HuH-7.5 (cell line): ENCODE data around the gene NAV2.
"Not testable (repeated sequence)": the region's sequence is repeated elsewhere in the genome, so short reads cannot be mapped to it uniquely, and the experiment has no call there.

Experiments used
- DNase-seq: peaks from one replicate; pipeline ENCODE4 v3.0.0; 2011; ENCODE audit warnings: low spot score

Gene NAV2

DNA sequence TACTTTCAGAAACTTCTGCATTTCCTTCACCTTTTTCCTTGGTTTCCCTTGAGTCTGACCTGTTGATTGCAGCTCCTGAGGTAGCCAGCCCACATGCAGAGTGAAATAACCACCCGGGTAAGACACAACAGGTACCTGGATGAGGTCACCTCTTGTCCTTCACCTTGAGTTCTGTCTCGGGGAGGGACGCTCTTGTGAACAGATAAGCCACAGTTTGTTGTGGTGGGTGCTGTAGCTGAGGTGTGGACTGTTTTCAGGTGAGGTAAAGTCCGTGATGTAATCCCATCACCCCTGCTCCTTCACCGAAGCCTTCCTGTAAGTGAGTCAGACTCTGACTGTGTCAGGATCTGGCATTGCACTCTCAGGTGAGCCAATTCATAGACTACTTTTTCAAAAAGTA lies 183.1 kb downstream of the NAV2 start:
- DNase-seq: no peak

DNA sequence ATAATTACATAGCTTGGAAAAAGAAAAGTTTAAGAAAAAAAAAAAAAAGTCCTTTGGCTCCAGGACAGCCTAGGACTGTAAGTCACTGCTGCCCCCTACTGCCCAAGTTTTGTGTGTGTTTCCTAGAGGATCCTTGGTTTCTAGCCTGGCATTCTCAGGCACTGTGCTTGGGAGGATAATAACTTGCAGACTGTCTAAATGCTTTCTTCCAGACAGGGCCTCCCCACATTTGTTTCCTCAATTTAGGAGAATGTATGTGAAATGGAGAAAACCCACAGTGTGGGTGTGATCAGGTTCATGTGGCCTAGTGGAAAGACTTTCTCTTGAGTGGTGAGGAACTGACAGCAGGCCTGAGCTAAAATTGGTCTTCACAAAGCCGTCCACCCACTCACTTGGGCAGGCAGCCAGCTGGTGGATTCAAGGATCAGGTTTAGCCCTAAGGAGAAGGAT lies 191.0 kb downstream of the NAV2 start:
- no peak for DNase-seq

DNA sequence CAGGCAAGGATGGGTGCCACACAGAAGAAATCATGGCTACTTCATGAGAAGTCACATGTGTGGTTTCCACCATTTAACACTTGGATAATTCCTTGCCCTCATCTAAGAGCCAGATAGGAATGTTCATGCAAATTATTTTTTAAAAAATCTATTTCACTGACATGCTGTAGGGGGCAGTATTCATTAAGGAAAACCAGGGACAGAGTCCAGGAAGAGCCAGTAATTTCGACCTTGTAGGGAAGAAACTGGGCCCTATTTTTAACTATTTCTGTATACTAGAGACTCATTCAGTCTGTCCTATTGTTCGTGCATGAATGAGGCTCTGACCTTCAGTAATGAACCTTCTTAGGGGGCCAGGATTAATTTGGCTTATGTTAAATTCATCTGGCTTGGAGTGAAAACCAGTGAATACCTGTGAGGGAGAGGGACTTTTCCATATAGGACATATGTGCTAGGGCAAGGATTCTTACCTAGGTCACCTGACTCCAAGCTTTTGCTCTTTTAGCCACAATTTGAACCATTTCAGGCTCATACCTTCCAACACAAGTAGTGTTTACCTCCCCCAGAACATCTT lies 192.7 kb downstream of the NAV2 start:
- peak; percentile 29 for DNase-seq

DNA sequence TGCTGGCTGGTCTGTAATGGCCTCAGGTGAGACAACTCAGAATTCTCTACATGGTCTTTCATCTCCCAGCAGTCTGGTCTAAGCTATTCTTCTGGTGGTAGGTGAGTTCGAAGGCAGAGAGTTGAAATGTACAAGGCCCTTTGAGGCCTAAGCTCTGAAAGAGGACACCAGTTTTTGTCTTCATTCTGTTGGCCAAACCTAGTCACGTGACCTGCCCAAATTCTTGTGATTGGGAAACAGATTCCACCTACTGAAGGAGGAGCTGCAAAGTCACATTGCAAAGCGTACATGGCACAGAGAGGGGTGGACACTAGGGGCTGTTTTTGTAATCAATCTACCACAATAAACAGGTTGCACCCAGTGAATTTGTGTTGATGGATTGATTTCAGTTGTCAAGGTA lies 193.5 kb downstream of the NAV2 start:
- no peak for DNase-seq

GRCh38 chr11:19907008-19907579 lies 194.5 kb downstream of the NAV2 start:
- DNase-seq: no peak

- DNase-seq: no peak
Measured at GRCh38 chr11:19907839-19908238, 195.2 kb downstream of the NAV2 start.

DNA sequence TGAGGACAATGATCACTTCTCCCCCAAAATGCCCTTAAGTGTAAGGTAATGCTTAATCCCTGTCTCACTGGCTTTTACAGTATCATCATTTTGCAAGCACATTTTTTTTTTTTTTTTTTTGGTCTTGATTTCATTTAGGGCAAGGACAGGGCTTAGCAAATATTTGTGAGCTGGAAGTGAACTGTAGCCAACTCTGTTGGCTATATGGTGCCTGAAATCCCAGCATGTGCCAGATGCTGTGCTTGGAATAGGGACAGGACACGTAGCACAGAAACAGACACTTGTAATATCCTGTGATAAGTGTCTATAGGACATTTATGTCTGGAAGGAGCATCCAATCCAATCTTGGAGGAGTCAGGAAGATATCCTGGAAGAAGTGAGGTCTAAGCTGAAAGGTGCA lies 198.3 kb downstream of the NAV2 start:
- no peak for DNase-seq

GRCh38 chr11:19912115-19912957 lies 199.7 kb downstream of the NAV2 start:
- peak; percentile 24 for DNase-seq

GRCh38 chr11:19912958-19913892 lies 200.6 kb downstream of the NAV2 start:
- DNase-seq: no peak

GRCh38 chr11:19913893-19914249 lies 201.2 kb downstream of the NAV2 start:
- DNase-seq: no peak

DNA sequence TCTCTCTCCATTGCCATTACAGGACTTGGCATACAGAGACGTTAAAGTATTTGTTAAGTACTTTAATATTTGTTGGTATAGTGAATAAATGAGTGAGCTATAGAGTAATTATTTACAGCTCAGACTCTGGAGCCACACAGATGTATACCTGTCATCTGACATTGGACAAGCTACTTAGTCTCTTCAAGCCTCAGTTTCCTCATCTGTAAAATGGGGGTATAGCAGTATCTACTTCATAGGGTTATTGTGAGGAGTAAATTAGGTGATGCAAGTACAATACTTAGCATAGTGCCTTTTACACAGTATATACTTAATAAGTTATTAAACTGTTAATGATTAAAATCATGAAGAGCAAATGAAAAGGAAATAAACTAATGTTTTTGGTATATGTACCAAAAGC lies 203.2 kb downstream of the NAV2 start:
- no peak for DNase-seq

DNA sequence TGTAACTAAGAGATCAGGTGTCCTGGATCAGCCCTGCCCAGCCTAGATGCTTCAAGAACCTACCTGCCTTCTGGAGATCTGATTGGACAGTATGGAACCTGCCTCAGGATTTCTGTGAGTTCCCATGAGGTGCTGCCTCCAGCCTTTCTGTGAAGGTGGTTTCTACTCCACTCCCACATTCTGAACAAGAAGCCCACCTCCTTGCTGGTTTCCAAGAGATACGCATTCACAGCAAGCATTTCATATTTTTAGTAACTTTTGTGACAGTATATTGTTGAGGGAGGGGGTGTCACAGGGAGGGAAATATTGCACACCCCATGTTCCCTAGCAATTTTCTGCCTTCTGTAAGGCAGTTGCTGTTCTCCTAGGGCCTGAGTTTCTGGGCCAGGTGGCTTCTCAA lies 204.4 kb downstream of the NAV2 start:
- no peak for DNase-seq

DNA sequence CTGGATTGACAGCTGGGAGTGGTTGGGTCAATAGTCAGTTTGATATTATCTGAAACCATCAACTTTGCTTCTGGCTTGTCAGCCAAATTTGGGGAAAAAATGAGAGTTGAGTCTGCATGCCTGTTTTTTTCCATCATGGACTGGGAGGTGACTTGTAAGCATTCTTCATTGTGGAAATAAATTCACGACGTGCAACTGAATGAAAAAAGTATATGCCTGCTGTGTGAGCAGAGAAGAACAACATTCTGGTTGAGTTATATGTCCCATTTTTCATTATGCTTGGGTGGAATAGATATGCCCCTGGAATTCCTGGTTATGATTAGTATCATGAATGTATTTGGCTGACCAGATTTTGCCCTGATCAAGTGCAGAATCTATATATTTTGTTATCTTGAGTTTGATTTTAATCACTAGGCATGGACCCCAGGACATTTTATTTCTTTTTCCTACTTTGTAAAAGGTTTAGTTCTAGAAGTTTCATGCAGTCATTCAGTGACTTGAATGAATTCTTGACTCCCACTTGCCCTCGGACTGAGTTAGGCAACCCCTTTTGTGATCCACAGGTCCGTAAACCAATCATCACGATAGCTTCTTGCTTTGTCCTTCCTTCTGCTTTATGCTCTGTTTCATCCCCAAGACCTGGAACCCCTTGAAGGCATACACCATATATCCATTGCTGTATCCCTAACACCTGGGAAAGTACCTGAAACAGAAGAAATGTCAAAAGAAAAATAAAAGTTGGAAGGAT lies 205.8 kb downstream of the NAV2 start:
- DNase-seq: no peak

- DNase-seq: no peak
Measured at GRCh38 chr11:19919050-19919561, 206.5 kb downstream of the NAV2 start.

GRCh38 chr11:19920982-19921381 lies 208.3 kb downstream of the NAV2 start:
- DNase-seq: no peak

DNA sequence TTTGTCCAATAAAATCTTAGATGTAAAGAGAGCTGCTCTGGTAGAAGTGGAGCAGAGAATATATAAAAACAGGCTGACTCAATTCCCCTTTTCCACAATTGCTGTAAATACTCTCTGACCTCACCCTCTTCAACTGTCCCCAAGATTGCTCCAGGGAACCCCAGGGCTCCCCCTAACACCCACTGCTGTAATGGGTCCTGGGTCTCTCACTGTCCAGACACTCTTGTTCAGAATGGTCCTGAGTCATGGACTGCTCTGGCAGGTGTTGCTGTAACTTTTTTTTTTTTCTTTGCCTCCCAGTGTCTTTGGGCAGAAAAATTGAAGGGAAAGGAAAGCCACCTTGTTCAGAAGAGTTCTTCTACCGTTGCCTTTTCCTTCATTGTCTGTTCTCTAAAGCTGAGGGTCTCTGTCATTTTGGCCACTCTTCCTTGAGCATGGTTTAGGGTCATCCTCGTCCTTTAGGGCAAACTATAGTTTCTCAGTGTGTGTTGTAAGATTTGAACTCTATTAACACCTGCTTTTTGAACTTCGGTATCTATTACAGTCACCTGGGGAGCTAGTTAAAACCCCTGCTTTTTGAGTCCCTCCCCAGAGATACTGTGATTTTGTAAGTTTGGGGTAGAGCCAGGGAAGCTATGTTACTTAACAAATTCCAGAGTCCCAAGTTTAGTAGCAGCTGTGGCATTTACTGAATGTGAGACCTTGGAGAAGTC lies 209.5 kb downstream of the NAV2 start:
- no peak for DNase-seq

- no peak for DNase-seq
Measured at GRCh38 chr11:19922689-19923035, 210.0 kb downstream of the NAV2 start.

DNA sequence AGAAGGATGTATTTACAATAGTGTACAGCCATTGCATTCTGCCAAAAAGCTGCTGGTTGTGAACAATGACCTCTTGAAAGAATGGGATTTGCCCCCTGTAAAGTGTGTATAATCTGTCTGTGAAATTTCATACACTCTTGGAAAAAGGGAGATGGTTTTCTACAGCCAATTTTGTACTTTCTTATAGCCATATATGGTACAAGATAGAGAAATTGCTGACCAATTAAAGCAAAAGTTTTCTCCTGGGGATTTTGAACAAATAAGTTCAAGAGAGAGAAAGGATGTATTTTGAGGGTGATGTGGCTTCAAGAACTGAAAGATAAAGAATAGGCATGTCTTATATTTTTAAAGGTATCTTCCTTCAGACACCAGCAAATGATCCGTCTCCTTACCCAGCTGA lies 211.0 kb downstream of the NAV2 start:
- DNase-seq: no peak

DNA sequence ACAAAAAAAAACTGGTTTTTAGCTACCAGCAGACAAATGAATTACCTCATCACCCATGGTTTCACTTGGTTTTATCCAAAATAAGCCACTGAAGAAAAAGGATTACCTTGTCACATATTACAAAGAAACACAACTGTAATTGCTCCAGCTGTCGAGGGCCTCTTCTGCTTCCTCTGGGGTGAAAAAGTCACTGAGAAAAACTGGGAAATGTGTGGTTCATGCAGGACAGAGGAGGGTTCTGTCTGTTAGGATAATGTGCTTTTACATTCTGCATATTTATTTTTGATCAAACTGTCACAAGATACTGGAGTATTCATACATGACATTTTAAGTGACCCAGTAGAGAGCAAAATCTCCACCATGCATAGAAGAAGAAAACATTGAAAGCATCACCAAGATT lies 211.7 kb downstream of the NAV2 start:
- DNase-seq: no peak

- DNase-seq: no peak
Measured at GRCh38 chr11:19924716-19925115, 212.1 kb downstream of the NAV2 start.

- not testable (repeated sequence) for DNase-seq
Measured at GRCh38 chr11:19927403-19927802, 214.8 kb downstream of the NAV2 start.
